ENCODE results near the gene DENND6B.
"Not testable (repeated sequence)": the region's sequence is repeated elsewhere in the genome, so short reads cannot be mapped to it uniquely, and the experiment has no call there.

DENND6B gene

DNA sequence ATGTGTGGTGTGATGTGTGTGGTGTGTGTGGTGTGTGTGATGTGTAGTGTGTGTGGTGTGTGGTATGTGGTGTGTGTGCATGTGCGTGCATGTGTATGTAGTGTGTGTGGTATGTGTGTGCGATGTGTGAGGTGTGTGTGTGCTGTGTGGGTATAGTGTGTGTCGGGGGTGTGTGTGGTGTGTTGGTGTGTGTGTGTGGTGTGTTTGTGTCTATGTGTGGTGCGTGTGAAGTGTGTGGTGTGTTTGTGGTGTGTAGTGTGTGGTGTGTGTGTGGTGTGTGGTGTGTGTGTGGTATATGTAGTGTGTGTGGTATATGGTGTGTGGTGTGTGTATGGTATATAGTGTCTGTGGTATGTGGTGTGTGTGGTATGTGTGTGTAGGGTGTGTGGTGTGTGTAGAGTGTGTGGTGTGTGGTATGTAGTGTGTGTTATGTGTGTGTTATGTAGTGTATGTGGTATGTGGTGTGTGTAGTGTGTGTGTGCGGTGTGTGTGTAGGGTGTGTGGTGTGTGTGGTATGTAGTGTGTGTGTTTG, 11.3 kb upstream of the DENND6B start:
- DNase-seq = no peak

DNA sequence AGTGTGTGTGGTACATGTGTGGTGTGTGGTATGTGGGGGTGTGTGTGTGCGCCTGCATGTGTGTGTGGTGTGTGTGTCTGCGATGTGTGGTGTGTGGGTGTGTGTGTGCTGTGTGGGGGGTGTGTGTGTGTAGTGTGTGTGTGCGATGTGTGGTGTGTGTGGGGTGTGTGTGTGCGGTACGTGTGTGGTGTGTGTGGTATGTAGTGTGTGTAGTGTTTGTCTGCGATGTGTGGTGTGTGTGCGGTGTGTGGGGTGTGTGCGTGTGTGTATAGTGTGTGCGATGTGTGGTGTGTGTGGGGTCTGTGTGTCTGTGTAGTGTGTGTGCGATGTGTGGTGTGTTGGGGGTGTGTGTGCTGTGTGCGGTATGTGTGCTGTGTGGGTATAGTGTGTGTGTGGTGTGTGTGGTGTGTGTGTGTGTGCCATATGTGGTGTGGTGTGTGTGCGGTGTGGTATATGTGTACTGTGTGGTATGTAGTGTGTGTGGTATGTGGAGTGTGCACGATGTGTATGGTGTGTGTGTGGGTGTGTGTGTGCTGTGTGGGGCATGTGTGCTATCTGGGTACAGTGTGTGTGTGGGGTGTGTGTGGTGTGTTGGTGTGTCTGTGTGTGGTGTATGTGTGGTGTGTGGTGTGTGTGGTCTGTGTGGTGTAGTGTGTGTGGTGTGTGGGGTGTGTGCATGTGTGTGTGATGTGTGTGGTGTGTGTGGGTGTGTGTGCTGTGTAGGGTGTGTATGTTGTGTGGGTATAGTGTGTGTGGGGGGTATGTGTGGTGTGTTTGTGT, 10.6 kb upstream of the DENND6B start:
- DNase-seq = no peak

GRCh38 chr22:50334433-50334832, 7.6 kb upstream of the DENND6B start:
- DNase-seq = not testable (repeated sequence)

GRCh38 chr22:50329236-50329635, 2.4 kb upstream of the DENND6B start:
- no peak for DNase-seq

- no peak for DNase-seq
These were observed 853 bp upstream of the DENND6B start for GRCh38 chr22:50327711-50328019.

- DNase-seq = no peak
These were observed 422 bp downstream of the DENND6B start for GRCh38 chr22:50326225-50326955.

- no peak for DNase-seq
These were observed 1.2 kb downstream of the DENND6B start for GRCh38 chr22:50325444-50326224.

DNA sequence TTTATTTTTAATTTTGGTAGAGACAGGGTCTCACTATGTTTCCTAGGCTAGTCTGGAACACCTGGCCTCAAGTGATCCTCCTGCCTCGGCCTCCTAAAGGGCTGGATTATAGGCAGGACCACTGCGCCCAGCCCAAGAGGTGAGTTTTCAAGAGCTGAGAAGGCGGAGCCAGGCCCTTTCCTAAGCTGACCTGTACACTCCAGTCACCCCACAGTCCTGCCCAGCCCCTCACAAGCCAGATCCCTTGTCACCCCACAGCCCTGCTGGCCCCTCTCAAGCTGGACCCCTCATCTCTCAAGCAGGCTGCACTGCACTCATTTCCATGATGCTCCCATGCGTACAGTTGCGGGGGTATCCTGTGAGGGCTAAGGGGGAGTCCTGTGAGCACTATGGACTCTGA, 2.9 kb downstream of the DENND6B start:
- no peak for DNase-seq

DNA sequence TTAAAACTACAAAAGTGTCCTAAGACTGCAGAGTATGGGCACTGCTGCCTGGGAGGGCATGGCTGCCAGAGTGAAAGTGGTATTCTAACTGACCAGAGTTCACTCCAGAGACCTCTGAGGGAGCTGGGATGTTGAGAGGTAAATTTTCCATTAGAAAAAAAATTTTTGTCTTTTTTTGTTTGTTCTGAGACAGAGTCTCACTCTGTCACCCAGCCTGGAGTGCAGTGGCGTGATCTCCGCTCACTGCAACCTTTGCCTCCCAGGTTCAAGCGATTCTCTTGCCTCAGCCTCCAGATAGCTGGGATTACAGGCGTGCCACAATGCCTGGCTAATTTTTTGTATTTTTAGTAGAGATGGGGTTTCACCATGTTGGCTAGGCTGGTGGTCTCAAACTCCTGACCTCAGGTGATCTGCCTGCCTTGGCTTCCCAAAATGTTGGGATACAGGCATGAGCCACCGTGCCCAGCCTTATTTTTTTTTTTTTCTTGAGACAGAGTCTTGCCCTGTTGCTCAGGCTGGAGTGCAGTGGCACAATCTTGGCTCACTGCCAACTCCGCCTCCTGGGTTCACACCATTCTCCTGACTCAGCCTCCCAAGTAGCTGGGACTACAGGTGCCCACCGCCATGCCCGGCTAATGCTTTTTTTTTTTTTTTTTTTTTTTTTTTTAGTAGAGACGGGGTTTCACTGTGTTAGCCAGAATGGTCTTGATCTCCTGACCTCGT, 4.3 kb downstream of the DENND6B start:
- DNase-seq = not testable (repeated sequence)

DNA sequence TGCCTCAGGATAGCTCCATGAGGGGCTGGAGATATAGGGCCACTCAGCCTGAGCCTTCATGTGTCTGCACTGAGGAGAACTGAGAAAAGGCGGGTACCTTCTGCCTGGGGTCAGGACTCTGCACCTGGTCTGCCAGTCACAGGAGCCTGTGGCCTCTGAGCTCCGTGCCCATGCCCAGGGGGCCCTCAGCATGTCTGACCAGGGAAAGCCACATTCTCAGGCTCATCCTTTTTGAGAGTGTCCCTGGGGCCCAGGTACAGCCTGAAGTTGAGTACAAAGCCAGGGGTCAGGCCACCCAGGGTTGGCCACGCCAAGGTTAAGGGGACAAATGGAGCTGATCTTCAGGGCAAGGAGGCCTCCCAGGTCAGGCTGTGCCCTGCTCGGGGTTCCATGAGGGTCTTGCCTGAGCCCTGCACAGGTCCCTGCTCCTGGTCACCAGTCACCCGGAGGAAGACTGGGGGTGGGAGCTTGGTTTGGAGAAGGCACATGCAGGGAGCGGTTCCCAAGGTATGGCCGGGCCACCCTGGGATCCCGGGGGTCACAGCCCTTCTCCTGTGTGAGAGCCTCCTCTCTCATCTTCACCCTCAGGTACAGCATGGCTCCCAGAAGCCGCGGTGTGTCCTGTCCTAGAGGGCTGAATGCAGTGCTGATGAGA, 6.0 kb downstream of the DENND6B start:
- DNase-seq = no peak

GRCh38 chr22:50320116-50320515, 6.7 kb downstream of the DENND6B start:
- DNase-seq = no peak

DNA sequence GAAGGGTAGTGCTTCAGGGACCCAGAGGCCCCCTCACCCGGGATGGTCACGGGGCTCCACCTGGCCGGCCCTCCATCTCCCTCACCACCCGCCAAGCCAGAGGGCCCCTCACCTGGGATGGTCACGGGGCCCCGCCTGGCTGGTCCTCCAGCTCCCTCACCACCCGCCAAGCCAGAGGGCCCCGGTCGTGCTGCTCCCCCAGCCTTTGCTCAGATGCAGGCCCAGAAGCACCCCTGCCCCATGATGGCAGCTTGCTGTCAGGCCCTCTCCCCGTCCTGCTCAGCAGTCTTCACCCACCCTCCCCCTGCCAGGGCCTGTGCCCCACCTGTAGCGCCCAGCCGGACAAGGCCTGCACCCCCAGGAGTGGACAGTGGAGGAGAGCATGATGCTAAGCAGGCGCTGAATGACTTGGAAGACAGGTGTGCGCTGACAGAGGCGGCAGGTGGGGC, 7.3 kb downstream of the DENND6B start:
- no peak for DNase-seq

DNA sequence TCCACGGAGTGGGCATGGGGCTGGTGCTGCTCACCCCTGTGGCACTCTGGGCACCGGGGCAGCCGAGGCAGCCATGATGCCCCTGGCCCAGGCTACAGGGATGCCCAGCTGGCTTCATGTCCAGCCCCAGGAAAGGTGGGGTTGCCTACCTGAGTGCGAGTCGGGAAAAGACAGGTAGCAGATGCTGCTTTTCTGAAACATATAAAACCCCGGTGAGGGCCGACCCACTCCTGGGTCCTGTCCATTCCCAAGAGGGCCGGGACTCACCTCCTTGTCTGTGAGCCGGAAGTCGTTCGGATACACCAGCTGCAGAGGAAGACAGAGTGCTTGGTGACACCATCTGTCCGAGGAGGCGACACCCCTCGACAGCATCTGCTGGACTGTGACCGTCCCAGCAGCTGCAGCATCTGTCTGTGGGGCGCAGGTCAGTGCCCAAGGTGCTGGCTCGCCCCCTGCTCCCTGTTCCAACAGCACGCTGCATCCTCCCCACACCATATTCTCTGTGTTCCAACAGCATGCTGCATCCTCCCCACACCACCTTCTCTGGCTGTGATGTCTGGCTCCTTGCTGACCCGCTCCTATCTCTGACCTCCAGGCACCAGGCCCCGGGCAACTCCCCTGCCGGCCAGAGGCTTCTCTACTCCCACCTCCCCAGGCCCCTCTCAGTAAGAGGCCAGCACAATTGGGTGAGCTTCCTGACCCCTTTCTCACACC, 8.0 kb downstream of the DENND6B start:
- peak; percentile 54 to 72 for DNase-seq

DNA sequence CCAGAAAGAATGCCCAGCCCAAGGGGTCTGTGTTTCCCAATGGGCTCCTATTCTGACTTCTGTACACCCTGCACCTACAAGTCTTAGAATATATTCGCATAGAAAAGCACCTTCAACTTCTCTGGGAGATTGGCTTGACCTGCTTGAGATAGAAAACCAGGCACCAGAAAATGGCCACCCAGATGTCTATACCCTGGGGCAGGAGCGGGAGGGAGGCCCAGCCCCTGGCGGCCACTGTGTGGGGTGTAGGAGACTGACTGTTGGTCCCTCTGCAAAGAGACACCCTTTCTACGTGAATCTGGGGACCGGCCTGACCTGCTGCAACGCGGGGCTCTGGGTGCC, 8.5 kb downstream of the DENND6B start:
- no peak for DNase-seq

DNA sequence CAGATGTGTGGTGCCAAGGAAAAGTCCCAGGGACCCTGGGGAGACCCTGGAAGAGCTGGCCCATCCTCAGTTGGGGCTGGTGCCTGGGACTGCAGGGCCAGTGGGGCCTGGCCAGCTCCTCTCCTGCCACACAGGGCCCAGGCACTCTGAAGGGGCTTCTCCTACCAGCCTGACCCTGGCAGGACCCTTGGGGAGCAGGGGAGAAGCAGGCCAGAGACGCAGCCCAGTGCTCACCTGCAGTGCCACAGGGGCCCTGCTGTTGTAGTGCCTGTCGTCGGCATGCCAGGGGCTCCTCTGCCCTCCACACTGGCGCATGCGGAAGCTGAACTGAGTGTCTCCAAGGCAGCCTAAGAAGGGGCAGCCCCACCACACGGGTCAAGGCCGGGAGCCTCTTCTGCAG, 9.1 kb downstream of the DENND6B start:
- DNase-seq = no peak

DNA sequence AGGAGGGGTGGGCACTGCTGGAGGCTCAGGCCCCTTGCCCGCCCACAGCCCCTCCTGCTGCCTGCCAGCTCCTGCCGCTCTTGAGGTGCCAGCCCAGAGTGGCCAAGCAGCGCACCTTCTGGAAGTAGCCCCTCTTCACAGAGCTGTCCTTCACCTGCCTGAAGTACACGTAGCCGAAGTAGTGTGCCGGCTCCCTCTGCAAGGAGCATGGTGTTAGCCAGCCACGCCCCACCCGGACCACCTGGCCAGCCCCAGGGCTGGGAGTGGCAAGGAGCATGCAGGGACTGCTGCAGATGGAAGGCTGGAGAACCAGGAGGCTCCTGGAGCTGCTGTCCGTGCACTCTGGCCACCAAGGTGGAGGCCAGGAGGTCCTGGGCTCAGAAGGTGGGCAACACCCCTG, 9.6 kb downstream of the DENND6B start:
- DNase-seq = no peak

GRCh38 chr22:50316114-50317065, 10.4 kb downstream of the DENND6B start:
- DNase-seq = no peak

DNA sequence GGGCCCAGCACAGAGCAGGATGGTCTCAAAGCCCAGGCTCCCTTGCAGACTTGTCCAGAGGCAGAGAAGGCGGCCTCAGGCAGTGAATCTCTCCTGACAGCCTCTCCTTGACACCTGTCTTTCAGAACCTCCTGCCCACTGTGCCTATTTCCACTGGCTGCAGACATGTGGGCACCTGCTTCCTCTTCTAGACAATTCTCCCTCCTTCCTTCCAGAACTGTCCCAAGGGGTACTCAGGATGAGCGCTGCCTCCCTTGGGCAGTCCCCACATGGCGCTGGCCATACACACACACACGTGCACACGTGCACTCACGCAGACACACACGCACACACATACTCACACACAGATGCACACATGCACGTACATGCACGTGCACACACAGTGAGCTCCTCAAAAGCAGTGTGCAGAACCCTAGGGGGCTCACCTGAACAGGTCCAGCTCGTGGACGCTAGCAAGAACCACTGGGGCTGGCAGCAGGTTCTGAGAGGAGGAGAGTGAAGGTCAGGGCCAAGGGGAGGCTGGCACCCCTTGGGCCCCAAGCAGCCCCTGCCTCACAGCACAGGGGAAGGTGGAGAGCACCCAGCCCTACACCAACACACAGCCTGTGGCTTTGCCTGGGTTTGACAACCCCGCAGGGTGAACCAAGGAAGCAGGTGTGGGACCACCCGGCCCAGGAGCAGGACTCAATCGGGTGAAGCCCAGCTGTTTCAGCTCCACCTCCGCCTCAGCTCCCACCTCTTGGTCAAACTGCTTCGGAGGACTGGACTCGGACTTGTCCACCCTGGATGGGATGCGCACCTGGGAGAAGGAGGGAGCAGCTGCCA, 11.3 kb downstream of the DENND6B start:
- no peak for DNase-seq

DNA sequence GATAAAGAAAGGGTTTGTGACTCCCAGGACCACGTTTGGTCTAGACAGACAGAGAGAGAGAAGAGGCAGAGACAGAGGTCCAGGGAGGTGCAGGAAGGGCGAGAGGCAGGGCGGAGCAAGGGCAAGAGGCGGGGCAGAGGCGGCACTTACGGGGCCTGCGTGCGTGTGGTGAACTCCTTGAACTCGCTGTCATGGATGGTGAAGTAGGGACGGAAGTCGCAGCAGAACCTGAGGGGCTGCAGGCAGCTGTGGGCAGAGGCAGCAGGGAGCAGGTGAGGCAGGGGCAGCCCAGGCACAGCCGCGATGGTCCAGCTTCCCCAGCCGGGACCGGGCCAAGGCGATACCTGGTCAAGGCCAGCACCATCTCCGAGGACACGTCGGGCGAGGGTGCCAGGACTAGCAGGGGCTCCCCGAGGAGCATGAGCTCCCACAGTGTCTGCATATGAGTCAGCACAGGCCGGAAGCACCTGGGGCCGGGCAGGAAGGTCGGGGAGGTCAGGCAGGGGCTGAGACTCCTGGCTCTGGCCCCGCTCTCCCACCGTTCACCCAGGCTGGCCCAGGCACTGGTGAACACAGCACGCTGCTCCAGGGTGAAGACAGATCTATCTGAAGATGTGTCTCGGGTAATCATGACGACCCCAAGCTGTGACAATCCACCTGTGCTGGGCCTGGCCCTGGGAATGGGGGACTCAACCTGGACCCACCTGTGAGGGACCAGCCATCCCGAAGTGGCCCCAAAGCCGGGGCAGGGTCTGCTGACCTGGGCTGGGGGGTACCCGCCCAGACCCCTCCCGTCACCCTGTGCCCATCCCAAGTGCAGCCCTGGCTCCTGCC, 12.1 kb downstream of the DENND6B start:
- no peak for DNase-seq

All from SHP77 (cell line).